Measurements from ENCODE around the gene CRYBG1. TPM values are rescaled to one million over a fixed set of nuclear protein-coding genes. Genes with fewer than 3 reads are reported as not detected.

The CRYBG1 gene
- total RNA-seq, 4 donors from 2014 or later = 27.4 to 42.1 (median 40.6) TPM

DNA sequence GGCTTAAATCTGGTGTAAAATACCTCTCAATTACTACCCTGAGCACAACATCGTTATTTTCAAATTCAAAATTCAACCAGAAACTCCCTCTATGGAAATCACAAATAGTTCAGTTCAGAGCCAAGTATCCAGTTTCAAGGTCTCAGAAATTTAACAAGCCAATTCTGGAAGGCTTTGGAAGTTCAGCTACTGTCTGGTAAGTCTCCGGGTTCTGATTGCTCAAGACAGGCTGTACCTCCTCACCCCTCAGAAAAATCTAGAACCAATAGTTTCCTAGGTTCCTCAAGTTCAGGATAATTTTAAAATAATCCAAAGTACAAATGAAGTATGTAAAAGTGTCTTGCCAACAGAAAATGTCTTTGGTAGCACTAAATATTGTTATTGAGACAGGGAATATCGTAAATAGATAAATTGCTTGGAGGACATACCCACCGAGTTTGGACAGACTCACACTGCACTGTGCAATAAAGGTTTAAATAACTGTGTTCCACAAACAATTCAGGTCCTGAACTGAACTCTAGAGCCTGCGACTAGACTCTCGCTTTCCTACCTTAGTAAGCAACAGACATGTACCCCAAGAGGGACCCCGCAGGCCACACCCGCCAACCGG lies 35.7 kb upstream of the CRYBG1 start:
- TF ChIP-seq, protein P1, sequence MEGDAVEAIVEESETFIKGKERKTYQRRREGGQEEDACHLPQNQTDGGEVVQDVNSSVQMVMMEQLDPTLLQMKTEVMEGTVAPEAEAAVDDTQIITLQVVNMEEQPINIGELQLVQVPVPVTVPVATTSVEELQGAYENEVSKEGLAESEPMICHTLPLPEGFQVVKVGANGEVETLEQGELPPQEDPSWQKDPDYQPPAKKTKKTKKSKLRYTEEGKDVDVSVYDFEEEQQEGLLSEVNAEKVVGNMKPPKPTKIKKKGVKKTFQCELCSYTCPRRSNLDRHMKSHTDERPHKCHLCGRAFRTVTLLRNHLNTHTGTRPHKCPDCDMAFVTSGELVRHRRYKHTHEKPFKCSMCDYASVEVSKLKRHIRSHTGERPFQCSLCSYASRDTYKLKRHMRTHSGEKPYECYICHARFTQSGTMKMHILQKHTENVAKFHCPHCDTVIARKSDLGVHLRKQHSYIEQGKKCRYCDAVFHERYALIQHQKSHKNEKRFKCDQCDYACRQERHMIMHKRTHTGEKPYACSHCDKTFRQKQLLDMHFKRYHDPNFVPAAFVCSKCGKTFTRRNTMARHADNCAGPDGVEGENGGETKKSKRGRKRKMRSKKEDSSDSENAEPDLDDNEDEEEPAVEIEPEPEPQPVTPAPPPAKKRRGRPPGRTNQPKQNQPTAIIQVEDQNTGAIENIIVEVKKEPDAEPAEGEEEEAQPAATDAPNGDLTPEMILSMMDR (IDR thresholded peaks at IDR 0.05; ENCODE audit: low read depth) = no peak

DNA sequence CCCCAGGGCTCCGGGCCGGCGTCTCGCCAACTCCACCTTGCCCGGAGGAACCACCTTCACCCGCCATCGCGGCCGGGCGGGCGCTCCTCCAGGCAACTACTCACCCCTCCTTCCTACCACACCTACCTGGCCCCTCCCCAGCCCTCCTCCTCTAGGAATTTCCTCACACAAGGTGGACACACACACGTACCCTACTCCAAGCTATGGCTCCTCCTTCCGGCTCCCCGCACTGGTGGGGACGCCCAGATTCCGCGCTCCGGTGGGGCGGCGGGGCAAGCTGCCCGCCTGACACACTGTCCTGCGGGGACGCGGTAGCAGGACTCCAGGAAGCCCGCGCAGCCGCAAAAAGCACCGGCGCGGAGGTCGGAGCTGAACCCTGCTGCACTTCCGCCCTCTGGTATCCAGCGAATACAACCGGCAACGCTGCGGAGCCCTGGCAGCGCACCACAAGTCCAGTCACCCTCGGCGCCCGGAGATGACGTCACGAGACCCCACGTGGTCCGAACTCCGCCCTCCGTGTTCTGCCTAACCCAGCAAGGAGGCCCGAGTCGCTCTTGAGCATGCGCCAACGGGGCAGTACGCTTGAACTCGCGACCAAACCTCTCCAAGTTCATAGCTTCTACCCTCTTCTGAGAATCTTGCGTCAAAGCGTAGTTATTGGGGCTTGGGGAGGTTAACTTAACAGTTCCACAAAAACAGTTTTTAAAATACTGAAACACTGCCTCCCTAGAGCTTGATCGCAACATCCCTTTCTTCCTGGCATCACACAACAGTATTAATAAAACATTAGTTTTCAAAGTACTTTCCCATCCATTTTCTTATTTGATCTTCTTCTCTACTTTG lies 35.0 kb upstream of the CRYBG1 start, which contains the start of gene ATG5:
TSS of gene ATG5 (minus strand) at position 425 of the 843 bp plus-strand sequence. CDS start 9,552 bp downstream, outside the sequence.
- TF ChIP-seq, protein P1 (IDR thresholded peaks at IDR 0.05; ENCODE audit: low read depth) = no peak

DNA sequence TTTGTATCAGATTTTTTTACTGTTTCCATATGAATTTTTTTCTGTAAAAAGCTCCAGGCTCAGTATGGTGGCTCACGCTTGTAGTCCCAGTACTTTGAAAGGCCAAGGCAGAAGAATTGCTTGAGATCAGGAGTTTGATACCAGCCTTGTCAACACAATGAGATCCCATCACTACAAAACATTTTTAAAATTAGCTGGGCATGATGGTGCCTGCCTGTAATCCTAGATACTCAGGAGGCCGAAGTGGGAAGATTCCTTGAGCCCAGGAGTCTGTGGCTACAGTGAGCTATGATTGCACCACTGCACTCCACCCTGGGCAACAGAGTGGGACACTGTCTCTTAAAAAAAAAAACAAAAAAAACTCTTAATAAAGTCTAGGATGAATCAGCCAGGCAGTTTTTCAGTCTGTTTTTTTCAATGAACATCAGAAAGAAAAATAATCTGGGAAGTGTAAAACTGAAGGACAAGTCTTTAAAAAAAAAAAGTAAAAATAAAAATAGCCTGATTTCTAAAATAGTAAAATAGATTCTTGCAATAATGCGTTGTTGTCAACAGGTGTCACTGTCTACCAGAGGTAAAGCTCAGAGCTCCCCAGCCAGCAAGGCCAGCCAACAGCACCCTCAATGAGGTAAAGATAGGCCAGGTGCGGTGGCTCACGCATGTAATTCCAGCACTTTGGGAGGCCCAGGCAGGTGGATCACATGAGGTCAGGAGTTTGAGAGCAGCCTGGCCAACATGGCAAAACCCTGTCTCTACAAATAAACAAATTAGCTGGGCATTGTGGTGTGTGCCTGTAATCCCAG lies 25.7 kb upstream of the CRYBG1 start:
- TF ChIP-seq, protein P1 (IDR thresholded peaks at IDR 0.05; ENCODE audit: low read depth) = no peak

DNA sequence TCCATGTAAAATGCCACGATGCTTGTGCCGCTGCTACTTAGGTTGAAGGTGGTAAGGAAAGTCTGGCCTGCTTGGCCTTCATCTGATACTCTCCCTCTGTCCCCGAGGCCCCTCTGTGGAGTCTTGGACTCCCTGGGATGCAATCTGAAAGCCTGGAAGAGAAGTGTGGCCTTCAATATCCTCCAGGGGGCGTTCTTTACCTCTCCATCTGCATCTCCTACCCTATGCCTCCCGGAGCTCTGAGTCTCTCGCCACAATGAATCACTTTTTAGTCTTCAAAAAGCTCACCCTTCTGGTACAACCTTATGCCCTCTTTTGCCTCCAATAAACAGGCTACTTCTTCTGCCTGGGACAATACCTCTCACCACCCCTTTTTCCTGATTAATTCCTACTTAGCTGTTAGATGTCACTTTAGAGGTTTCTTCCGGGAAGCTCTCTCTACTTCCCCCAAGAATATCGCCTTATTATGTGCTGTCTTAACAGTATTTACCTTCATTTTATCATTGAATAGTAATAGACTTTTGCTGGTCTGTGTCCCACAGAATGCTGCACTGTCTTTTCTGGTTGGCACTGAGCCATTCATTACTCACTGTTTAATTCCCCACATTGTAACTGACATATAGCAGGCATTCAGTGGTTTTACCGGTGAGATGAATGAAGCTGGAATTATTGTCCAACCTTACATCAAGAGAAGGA lies 21.0 kb upstream of the CRYBG1 start:
- TF ChIP-seq, protein P1 (IDR thresholded peaks at IDR 0.05; ENCODE audit: low read depth) = no peak

DNA sequence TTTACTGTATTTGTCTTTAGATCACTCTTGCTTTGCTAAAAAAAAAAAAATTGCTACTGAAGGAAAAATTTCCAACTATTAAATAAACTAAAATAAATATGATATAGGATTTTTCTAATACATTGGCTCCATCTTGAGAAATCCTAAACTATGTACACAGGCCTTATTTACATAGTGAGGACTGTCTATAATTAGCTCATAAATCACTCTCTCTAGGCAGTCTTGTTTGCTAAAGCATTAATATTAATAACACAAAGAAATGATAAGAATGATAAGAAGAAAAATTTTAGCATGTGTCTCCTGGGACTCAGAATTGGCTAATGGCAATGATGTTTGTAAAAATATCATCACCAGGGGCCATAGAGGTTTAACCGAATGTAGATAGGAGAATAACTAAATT lies 13.3 kb upstream of the CRYBG1 start:
- TF ChIP-seq, protein P1 (IDR thresholded peaks at IDR 0.05; ENCODE audit: low read depth) = no peak

DNA sequence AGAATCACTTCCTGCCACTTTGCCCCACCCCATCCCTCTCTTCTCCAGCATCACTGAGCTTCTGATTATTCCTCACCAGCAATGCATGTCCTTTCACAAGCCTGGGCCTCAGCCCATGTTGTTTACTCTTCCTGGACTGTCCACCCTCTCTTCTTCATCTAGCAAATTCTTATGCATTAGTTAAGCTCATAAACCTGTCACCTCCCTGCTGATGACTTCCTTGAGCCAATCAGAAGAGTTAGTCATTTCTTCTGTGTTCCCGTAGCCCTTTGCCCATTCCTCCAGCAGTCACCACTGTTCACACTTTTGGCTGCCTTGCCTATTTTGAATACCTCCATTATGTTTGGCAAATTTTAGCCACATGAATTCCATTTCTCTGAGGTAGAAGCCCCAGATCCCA lies 4.1 kb upstream of the CRYBG1 start:
- TF ChIP-seq, protein P1 (IDR thresholded peaks at IDR 0.05; ENCODE audit: low read depth) = no peak
